ENCODE measurements around the gene HS6ST2. TPM values are rescaled to one million over a fixed set of nuclear protein-coding genes. Genes with fewer than 3 reads are reported as not detected.

Gene HS6ST2
- polyA plus RNA-seq, 1 of the 3 experiments (the other 2 are of a cell fraction): 0.05 TPM

DNA sequence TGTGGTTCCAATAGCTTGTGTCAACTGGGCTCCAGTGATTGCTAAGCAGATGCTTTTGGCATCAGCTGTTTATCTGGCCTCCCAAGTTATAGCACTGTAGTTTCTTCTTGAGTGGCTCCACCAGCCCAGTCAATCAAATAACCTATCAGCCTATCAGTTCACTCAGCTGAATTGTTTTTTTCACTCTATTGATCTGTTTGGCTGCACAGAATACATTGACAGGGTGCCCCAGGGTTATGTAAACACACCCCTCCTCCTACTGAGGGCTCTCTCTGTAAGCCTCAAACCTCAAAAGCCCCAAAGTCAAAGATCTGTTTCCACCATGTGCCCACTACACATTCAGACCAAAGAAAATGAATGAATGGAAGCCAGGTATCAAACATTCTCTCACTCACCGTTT, 214.0 kb downstream of the HS6ST2 start (continued):
- TF ChIP-seq, protein P1, sequence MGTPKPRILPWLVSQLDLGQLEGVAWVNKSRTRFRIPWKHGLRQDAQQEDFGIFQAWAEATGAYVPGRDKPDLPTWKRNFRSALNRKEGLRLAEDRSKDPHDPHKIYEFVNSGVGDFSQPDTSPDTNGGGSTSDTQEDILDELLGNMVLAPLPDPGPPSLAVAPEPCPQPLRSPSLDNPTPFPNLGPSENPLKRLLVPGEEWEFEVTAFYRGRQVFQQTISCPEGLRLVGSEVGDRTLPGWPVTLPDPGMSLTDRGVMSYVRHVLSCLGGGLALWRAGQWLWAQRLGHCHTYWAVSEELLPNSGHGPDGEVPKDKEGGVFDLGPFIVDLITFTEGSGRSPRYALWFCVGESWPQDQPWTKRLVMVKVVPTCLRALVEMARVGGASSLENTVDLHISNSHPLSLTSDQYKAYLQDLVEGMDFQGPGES (IDR thresholded peaks at IDR 0.05; ENCODE audit: low read depth, low read length): no peak
- TF ChIP-seq RXRA (IDR thresholded peaks at IDR 0.05; ENCODE audit: borderline replicate concordance, low read depth) (no peak), RCOR1 (IDR thresholded peaks at IDR 0.05; ENCODE audit: low read length) (no peak), MXI1 (IDR thresholded peaks at IDR 0.05; ENCODE audit: low read depth, low read length) (no peak), GABPA (IDR thresholded peaks at IDR 0.05; ENCODE audit: low read depth) (no peak), ELF1 (IDR thresholded peaks at IDR 0.05) (no peak), EP300 (IDR thresholded peaks at IDR 0.05; ENCODE audit: borderline replicate concordance in 1 of 2, low read depth in 1 of 2, low read length in 1 of 2) (no peak)
- TF ChIP-seq, protein P2, sequence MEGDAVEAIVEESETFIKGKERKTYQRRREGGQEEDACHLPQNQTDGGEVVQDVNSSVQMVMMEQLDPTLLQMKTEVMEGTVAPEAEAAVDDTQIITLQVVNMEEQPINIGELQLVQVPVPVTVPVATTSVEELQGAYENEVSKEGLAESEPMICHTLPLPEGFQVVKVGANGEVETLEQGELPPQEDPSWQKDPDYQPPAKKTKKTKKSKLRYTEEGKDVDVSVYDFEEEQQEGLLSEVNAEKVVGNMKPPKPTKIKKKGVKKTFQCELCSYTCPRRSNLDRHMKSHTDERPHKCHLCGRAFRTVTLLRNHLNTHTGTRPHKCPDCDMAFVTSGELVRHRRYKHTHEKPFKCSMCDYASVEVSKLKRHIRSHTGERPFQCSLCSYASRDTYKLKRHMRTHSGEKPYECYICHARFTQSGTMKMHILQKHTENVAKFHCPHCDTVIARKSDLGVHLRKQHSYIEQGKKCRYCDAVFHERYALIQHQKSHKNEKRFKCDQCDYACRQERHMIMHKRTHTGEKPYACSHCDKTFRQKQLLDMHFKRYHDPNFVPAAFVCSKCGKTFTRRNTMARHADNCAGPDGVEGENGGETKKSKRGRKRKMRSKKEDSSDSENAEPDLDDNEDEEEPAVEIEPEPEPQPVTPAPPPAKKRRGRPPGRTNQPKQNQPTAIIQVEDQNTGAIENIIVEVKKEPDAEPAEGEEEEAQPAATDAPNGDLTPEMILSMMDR (IDR thresholded peaks at IDR 0.05): no peak
- TF ChIP-seq, protein P3, sequence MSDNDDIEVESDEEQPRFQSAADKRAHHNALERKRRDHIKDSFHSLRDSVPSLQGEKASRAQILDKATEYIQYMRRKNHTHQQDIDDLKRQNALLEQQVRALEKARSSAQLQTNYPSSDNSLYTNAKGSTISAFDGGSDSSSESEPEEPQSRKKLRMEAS (IDR thresholded peaks at IDR 0.05; ENCODE audit: low read depth): no peak

DNA sequence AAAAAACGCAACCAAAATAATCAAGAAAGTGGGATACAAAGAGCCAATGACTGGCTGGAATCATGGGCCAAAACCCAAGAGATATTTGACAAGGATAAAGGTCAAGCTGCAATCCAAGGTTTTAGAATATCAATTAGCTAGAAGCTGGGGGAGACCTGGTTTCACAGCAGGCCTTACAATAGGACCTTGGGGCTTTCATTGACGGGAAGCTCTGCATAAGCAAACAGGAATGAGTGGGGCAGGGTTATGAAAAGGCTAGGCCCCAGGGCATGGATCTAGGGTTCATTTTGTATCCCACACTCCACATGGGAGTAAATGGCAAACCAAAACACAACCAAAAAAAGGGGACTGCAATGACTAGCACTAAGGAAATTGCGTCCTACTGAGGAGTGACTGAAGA, 215.3 kb downstream of the HS6ST2 start:
- ChIA-PET POLR2A (no interaction called here), CTCF (no interaction called here)
- Histone ChIP-seq H2AFZ (ENCODE audit: low read depth) (no peak overlapping the region), H3K4me1 (ENCODE audit: control insufficient read depth in 1 of 2, insufficient read depth in 2 of 2, low read depth in 1 of 2, low read length in 1 of 2) (peaks cover 0 to 1% of the 10 kb centered on the region in 2 experiments; a peak in 1 of 4 replicates), H3K4me3 (ENCODE audit: low read depth in 2 of 2, low read length in 1 of 2) (no peak overlapping the region), H3K27ac (ENCODE audit: low read depth in 2 of 2, low read length in 1 of 2) (no peak overlapping the region), H3K27me3 (ENCODE audit: insufficient read depth) (no peaks in the 10 kb centered on the region; the same call in 1 of the 2 replicates), H3K9ac (no peak overlapping the region), H4K20me1 (ENCODE audit: insufficient read depth) (no peaks in the 10 kb centered on the region), H3F3A (replicated peaks; ENCODE audit: insufficient read depth) (no peaks in the 10 kb centered on the region), H3K9me3 (no peaks in the 10 kb centered on the region), H3K79me2 (ENCODE audit: insufficient read depth) (no peaks in the 10 kb centered on the region), H3K4me2 (no peak overlapping the region), H3K9me2 (no peaks in the 10 kb centered on the region), H3K36me3 (replicated peaks in 1 of 2; ENCODE audit: control insufficient read depth in 1 of 2, insufficient read depth in 2 of 2, low read length in 1 of 2) (no peaks in the 10 kb centered on the region)
- no peak for DNase-seq
- WGBS (ENCODE audit: low lambda C conversion rate): 26% methylated on average over 3 of the region's 3 CpGs
- TF ChIP-seq FOSL2 (IDR thresholded peaks at IDR 0.05; ENCODE audit: borderline replicate concordance, low read depth) (no peak), FOXJ3 (CRISPR knock-in tag; IDR thresholded peaks at IDR 0.05) (no peak), GATA2 (CRISPR knock-in tag; IDR thresholded peaks at IDR 0.05) (no peak), YY1 (IDR thresholded peaks at IDR 0.05; ENCODE audit: low read depth) (no peak), GABPA (IDR thresholded peaks at IDR 0.05; ENCODE audit: low read depth) (no peak)

DNA sequence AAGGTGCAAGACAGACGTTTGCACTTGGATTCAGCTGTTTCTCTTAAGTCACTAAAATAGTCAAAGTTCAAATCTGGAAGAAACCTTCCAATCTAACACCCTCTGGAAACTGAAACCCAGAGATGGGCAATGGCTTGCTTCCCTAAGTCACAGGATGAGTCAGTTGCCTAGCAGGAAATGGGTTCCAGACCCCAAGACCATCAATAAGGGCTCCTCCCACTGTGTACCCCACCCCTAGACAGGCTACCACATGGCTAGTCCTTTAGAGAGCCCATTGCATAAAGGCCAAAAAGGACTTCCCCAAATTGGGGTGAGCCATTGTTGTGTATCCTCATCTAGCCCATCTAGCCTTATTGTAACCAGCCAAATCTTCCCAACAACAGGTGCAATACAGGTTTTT, 216.2 kb downstream of the HS6ST2 start:
- 0% methylated on average over 1 of the region's 1 CpG for WGBS (ENCODE audit: low lambda C conversion rate)
- Histone ChIP-seq H3K9me3 (no peaks in the 10 kb centered on the region), H3K9me2 (no peaks in the 10 kb centered on the region), H3K36me3 (replicated peaks in 1 of 2; ENCODE audit: control insufficient read depth in 1 of 2, insufficient read depth in 2 of 2, low read length in 1 of 2) (no peaks in the 10 kb centered on the region), H2AFZ (ENCODE audit: low read depth) (no peak overlapping the region), H3K4me3 (ENCODE audit: low read depth in 2 of 2, low read length in 1 of 2) (no peak overlapping the region), H3K27ac (ENCODE audit: low read depth in 2 of 2, low read length in 1 of 2) (no peak overlapping the region), H3K9ac (no peak overlapping the region), H3K4me2 (no peak overlapping the region), H3K27me3 (ENCODE audit: insufficient read depth) (no peaks in the 10 kb centered on the region; the same call in 1 of the 2 replicates), H3F3A (replicated peaks; ENCODE audit: insufficient read depth) (no peaks in the 10 kb centered on the region), H3K4me1 (ENCODE audit: control insufficient read depth in 1 of 2, insufficient read depth in 2 of 2, low read depth in 1 of 2, low read length in 1 of 2) (peaks cover 0 to 3% of the 10 kb centered on the region in 2 experiments; a peak in 1 of 4 replicates), H3K79me2 (ENCODE audit: insufficient read depth) (no peaks in the 10 kb centered on the region), H4K20me1 (ENCODE audit: insufficient read depth) (no peaks in the 10 kb centered on the region)
- CTCF ChIA-PET: interaction anchor here (2.8 kb wide), 1 partner anchor 13 kb away, joined by 15 read pairs; no protein-coding TSS in a partner anchor
- no peak for DNase-seq
- POLR2A ChIA-PET: no interaction called here
- TF ChIP-seq GATA2 (CRISPR knock-in tag; IDR thresholded peaks at IDR 0.05) (no peak), TCF12 (IDR thresholded peaks at IDR 0.05) (no peak), MEF2A (IDR thresholded peaks at IDR 0.05; ENCODE audit: borderline replicate concordance, low read depth) (no peak), FOXJ3 (CRISPR knock-in tag; IDR thresholded peaks at IDR 0.05) (no peak), NFIC (IDR thresholded peaks at IDR 0.05; ENCODE audit: borderline replicate concordance) (no peak), ELF1 (IDR thresholded peaks at IDR 0.05) (no peak), JUND (IDR thresholded peaks at IDR 0.05) (no peak), SIN3A (IDR thresholded peaks at IDR 0.05; ENCODE audit: borderline replicate concordance, low read depth, low read length) (no peak), FOXM1 (IDR thresholded peaks at IDR 0.05; ENCODE audit: low read depth) (no peak)
- TF ChIP-seq, protein P4, sequence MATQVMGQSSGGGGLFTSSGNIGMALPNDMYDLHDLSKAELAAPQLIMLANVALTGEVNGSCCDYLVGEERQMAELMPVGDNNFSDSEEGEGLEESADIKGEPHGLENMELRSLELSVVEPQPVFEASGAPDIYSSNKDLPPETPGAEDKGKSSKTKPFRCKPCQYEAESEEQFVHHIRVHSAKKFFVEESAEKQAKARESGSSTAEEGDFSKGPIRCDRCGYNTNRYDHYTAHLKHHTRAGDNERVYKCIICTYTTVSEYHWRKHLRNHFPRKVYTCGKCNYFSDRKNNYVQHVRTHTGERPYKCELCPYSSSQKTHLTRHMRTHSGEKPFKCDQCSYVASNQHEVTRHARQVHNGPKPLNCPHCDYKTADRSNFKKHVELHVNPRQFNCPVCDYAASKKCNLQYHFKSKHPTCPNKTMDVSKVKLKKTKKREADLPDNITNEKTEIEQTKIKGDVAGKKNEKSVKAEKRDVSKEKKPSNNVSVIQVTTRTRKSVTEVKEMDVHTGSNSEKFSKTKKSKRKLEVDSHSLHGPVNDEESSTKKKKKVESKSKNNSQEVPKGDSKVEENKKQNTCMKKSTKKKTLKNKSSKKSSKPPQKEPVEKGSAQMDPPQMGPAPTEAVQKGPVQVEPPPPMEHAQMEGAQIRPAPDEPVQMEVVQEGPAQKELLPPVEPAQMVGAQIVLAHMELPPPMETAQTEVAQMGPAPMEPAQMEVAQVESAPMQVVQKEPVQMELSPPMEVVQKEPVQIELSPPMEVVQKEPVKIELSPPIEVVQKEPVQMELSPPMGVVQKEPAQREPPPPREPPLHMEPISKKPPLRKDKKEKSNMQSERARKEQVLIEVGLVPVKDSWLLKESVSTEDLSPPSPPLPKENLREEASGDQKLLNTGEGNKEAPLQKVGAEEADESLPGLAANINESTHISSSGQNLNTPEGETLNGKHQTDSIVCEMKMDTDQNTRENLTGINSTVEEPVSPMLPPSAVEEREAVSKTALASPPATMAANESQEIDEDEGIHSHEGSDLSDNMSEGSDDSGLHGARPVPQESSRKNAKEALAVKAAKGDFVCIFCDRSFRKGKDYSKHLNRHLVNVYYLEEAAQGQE (IDR thresholded peaks at IDR 0.05; ENCODE audit: low read depth, low read length): no peak

Data from SK-N-SH (cell line).